Common myeloid progenitor, CD34-positive (primary cell): ENCODE data around the gene IRX6. TPM values are rescaled to one million over a fixed set of nuclear protein-coding genes. Genes with fewer than 3 reads are reported as not detected.

ENCODE experiments used
- CTCF ChIA-PET: fragments of 350-600 bp; sonication (Branson Sonifier 250); formaldehyde crosslinking; loops from one replicate; lab custom pipeline; 2021; ENCODE audit warnings: antibody characterized with exemption; lab: Charles Lee
- POLR2A ChIA-PET: fragments of 350-600 bp; sonication (Branson Sonifier 250); formaldehyde crosslinking; loops from one replicate; lab custom pipeline; 2021; ENCODE audit warnings: antibody characterized with exemption; lab: Charles Lee
- DNase-seq, 3 donors: peaks; one replicate each; pipeline versions ENCODE4 v3.0.0 to v3.0.0-alpha.2; 2013
- H3K27ac ChIP-seq, 2 experiments: 1 replicate in 1 of 2; 2 replicates in 1 of 2; pipeline ENCODE4 v1.7.0; 2013; ENCODE audit warnings: inconsistent platforms in 2 of 2, low read length in 2 of 2, mild to moderate bottlenecking in 2 of 2, low read depth in 1 of 2, moderate library complexity in 1 of 2; ENCODE audit not compliant: severe bottlenecking in 2 of 2, insufficient read depth in 1 of 2, poor library complexity in 1 of 2
- H3K27me3 ChIP-seq, 5 experiments: replicated peaks in 2 of 5; 1 replicate in 3 of 5; 2 replicates in 2 of 5; pipeline versions ENCODE4 v1.6.1 to v1.7.0; 2013; ENCODE audit warnings: low read length in 4 of 5, mild to moderate bottlenecking in 2 of 5, moderate library complexity in 2 of 5, inconsistent platforms in 1 of 5; ENCODE audit not compliant: insufficient read depth in 5 of 5, control insufficient read depth in 4 of 5
- H3K36me3 ChIP-seq, 4 experiments: 1 replicate in 2 of 4; 2 replicates in 2 of 4; pipeline versions ENCODE4 v1.6.1 to v1.7.0; 2013; ENCODE audit warnings: low read length in 3 of 4, control low read depth in 1 of 4, mild to moderate bottlenecking in 1 of 4; ENCODE audit not compliant: control insufficient read depth in 4 of 4, insufficient read depth in 4 of 4
- H3K4me1 ChIP-seq, 4 experiments: 1 replicate in 3 of 4; 2 replicates in 1 of 4; pipeline versions ENCODE4 v1.6.1 to v1.7.1; 2013; ENCODE audit warnings: low read length in 3 of 4, mild to moderate bottlenecking in 3 of 4, control low read depth in 1 of 4, inconsistent platforms in 1 of 4, moderate library complexity in 1 of 4; ENCODE audit not compliant: control insufficient read depth in 4 of 4, insufficient read depth in 4 of 4; ENCODE audit errors: control extremely low read depth in 1 of 4
- H3K4me3 ChIP-seq, 7 experiments: 1 replicate in 4 of 7; 2 replicates in 3 of 7; pipeline versions ENCODE4 v1.5.1 to v1.7.0; 2013; ENCODE audit warnings: mild to moderate bottlenecking in 7 of 7, low read length in 6 of 7, moderate library complexity in 6 of 7, inconsistent platforms in 2 of 7, low read depth in 2 of 7, control low read depth in 1 of 7; ENCODE audit not compliant: insufficient read depth in 4 of 7, control insufficient read depth in 1 of 7; ENCODE audit errors: extremely low read depth in 1 of 7
- H3K9me3 ChIP-seq, 5 experiments: 1 replicate in 4 of 5; 2 replicates in 1 of 5; pipeline versions ENCODE4 v1.6.1 to v1.7.1; 2013; ENCODE audit warnings: low read length in 4 of 5, mild to moderate bottlenecking in 2 of 5, inconsistent platforms in 1 of 5, low read depth in 1 of 5, moderate library complexity in 1 of 5; ENCODE audit not compliant: control insufficient read depth in 4 of 5, insufficient read depth in 2 of 5; ENCODE audit errors: control extremely low read depth in 1 of 5
- WGBS: methylation state at CpG from one replicate; pipeline ENCODE4 v1.1.5; 2013; ENCODE audit not compliant: insufficient coverage; 5-methylcytosine and 5-hydroxymethylcytosine counted together
- polyA plus RNA-seq: library from polyadenylated mRNA; unstranded; fragments of 120-200 nt; gene quantifications from one replicate; pipeline ENCODE4 v1.2.1, GENCODE V29; 2013

Gene IRX6
- polyA plus RNA-seq, result not detected

DNA sequence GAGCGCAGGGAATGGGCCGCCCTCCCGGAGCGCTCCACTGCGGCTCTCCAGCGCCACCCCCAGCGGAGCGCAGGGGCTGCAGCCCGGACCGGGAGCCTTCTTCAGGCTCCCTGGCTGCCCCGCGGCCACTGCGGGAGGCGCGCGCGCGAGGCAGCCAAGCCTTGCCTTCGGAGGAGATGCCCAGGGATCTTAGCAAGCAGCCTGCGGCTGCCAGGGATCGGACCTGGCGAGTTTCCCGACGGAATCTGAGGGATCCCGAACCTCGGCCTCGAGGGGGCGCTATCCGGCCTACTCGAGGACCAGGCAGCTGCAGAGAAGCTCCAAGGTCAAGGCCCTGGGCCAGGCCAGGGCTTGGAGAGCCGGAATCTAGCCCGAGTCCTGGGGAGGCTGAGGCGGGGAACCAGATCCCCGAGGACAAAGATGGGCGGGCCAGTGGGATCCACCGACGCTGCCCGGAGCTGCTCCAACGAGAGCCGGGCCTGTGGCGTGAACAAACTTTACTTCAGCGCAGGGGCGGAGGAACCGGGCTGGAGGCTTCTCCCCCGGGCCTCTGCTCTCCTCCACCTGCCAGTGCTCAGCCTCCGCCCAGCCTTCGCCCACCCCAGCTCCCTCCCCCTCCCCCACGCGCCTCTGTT, at the start of gene IRX6:
Gene IRX6 (plus strand): TSS at position 567 of the 635 bp plus-strand sequence. CDS start 889 bp downstream, outside the sequence.
- WGBS, result 4% methylated on average over 37 of the region's 49 CpGs

DNA sequence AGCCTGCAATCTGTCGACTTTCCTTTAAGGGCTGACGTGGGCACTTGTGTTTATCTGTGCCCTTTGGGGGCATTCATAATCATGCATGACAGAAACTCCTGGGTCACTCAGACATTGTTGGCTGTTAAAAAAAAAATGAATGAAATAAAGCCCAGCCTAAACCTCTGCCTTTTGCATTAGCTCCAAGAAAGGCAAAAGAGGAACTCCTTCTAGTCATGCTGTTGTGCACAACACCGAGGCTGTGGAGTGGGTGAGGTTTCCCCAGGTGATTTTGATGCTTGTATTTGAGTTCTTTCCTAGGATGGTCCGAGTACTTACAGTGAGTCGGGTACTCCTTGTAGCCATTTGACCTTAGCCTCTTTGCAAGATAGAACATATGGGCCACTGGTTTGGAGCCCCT, 49.6 kb upstream of the IRX6 start:
- no peaks in the 10 kb centered on the region for H3K27me3 ChIP-seq
- no peak overlapping the region for H3K4me3 ChIP-seq
- CTCF ChIA-PET, result no interaction called here
- H3K27ac ChIP-seq, result no peak overlapping the region
- H3K9me3 ChIP-seq, result no peaks in the 10 kb centered on the region
- POLR2A ChIA-PET, result no interaction called here
- DNase-seq, result no peak
- no peaks in the 10 kb centered on the region for H3K4me1 ChIP-seq
- 68% methylated on average over 5 of the region's 5 CpGs for WGBS
- no peaks in the 10 kb centered on the region for H3K36me3 ChIP-seq

More for the DNA sequence above, at the start of gene IRX6:
- H3K4me3 ChIP-seq, result no peak within 1 kb of the TSS
- CTCF ChIA-PET, result no interaction called here
- peaks cover 15 to 95% (median 55%) of the 10 kb centered on the region in 5 experiments for H3K27me3 ChIP-seq
- DNase-seq, result peak in 1 of 3 donors; percentile 8
- no peak within 1 kb of the TSS for H3K27ac ChIP-seq
- H3K9me3 ChIP-seq, result no peaks in the 10 kb centered on the region
- POLR2A ChIA-PET, result no interaction called here
- no peaks in the 10 kb centered on the region for H3K36me3 ChIP-seq
- peaks cover 0 to 13% (median 5%) of the 10 kb centered on the region in 4 experiments for H3K4me1 ChIP-seq

DNA sequence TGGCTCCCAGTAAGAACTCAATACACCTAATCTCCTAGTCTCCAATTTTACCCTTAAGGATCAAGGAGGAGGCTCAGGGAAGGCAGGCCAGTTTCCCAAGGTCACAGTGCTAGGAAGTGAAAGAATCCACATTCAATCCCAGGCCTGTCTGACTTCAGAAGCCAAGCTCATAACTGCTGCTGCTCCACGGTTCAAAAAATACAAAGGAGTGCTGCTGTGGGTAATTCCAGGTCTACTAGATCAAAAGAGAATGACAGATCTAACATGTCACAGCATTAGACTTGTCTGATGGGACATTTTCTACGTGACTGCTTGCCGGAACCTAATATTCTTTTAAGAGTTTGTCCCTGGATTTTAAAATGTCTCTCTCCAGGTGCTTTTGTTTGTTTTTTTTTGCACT, 48.8 kb upstream of the IRX6 start:
- Histone ChIP-seq H3K9me3 (no peaks in the 10 kb centered on the region), H3K27me3 (peaks cover 0 to 2% (median 0%) of the 10 kb centered on the region in 5 experiments), H3K27ac (no peak overlapping the region), H3K4me1 (no peaks in the 10 kb centered on the region), H3K4me3 (no peak overlapping the region), H3K36me3 (no peaks in the 10 kb centered on the region)
- POLR2A ChIA-PET, result no interaction called here
- CTCF ChIA-PET, result no interaction called here
- no peak for DNase-seq
- WGBS, result no CpG with 5 or more reads among the region's 3 CpGs

DNA sequence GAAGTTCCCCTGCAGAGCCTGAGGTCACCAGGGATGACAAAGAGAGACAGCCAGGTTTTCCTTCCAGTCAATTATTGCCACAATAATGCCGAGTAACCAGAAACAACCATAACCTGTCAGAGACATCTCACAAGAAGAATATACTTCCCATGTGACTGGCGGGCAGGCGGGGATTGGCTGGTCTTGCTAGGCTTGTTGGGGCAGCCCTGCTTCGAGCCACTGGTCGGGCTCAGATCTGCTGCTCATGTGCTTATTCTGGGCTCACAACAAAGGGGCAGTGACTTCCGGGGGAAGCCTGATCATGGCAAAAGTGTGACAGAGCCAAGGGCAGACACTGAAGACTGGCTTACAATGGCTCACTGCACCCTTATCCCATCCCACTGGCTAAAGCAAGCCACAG, 48.1 kb upstream of the IRX6 start:
- H3K4me1 ChIP-seq, result no peaks in the 10 kb centered on the region
- no peaks in the 10 kb centered on the region for H3K9me3 ChIP-seq
- H3K36me3 ChIP-seq, result no peaks in the 10 kb centered on the region
- H3K27me3 ChIP-seq, result peaks cover 0 to 4% (median 2%) of the 10 kb centered on the region in 5 experiments
- no peak overlapping the region for H3K4me3 ChIP-seq
- CTCF ChIA-PET, result no interaction called here
- 92% methylated on average over 4 of the region's 6 CpGs for WGBS
- no peak for DNase-seq
- POLR2A ChIA-PET, result no interaction called here
- H3K27ac ChIP-seq, result no peak overlapping the region

DNA sequence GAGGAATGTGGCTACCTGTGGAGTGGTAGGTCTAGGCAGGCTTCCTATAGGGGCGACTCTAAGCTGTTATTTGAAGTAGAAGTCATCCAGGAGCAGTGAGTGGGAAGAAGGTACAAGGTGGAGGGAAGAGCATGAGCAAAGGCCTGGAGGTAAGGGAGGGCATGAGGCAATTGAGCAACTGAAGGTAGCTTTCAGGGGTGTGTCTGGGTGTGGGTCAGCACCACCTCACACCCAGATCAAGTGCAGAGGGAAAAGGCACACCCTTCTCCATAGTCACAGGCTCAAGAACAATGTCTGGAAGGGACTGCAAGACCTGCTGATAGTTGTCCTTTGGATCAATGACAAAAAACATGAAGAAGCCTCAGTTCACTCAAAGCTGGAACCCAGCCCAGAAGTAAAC, 46.5 kb upstream of the IRX6 start:
- Histone ChIP-seq H3K27ac (no peak overlapping the region), H3K4me3 (no peak overlapping the region), H3K36me3 (no peaks in the 10 kb centered on the region), H3K27me3 (peaks cover 0 to 14% (median 2%) of the 10 kb centered on the region in 5 experiments), H3K4me1 (no peaks in the 10 kb centered on the region), H3K9me3 (no peaks in the 10 kb centered on the region)
- 88% methylated on average over 1 of the region's 1 CpG for WGBS
- ChIA-PET CTCF (no interaction called here), POLR2A (no interaction called here)
- DNase-seq, result no peak

DNA sequence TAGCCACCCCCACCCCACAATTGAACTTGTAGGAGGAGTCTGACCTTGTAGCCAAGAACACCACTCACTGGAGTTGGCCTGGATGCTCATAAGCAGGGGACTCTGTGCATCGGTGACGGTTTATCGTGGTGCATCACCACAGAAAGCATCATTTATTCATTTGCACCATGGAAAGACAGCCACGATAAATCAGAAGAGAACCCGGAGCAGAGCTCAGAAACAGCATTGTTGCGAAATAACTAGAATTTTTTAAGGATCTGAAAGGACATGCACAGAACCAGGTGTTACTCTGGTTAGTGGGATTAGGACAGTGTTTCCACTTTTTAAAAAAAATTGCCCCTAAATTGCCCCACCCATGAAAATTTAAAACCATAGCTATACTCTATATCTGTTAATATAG, 44.4 kb upstream of the IRX6 start:
- Histone ChIP-seq H3K27ac (no peak overlapping the region), H3K4me3 (no peak overlapping the region), H3K27me3 (peaks cover under 1 to 20% (median 2%) of the 10 kb centered on the region in 5 experiments), H3K4me1 (no peaks in the 10 kb centered on the region), H3K9me3 (no peaks in the 10 kb centered on the region), H3K36me3 (no peaks in the 10 kb centered on the region)
- WGBS, result 97% methylated on average over 5 of the region's 6 CpGs
- ChIA-PET POLR2A (no interaction called here), CTCF (interaction anchor here (1.7 kb wide), 1 partner anchor 22 kb away, joined by 5 read pairs; no protein-coding TSS in a partner anchor)
- no peak for DNase-seq

DNA sequence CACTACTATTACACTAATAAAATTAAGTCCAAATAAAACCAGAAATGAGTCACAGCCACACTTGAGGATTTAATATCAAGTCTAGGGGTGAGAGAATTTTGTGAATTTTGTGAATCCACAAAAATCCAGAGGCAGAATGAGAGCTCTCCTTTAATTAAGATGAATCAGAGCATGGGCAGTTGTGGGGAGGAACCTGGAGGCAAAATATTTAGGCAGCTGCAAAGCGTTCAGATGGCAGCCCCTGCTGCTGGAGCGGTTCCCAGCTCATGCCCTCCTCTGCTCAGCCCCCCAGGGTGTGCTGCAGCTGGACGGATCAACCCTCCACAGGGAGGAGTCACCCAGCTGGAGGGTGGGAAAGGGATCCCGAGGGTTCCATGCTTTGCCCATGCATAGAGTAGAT, 43.4 kb upstream of the IRX6 start:
- Histone ChIP-seq H3K27ac (no peak overlapping the region), H3K9me3 (no peaks in the 10 kb centered on the region), H3K27me3 (peaks cover 1 to 20% (median 2%) of the 10 kb centered on the region in 5 experiments), H3K4me1 (no peaks in the 10 kb centered on the region), H3K36me3 (no peaks in the 10 kb centered on the region), H3K4me3 (no peak overlapping the region)
- CTCF ChIA-PET, result interaction anchor here (0.7 to 1.7 kb wide), 3 partner anchors 11 to 23 kb away, joined by 3 to 5 read pairs (median 3); no protein-coding TSS in a partner anchor
- DNase-seq, result no peak
- POLR2A ChIA-PET, result no interaction called here
- WGBS, result 73% methylated on average over 2 of the region's 4 CpGs
